GM18508 (cell line): ENCODE data around the gene DENND1A.
"Not testable (repeated sequence)": the region's sequence is repeated elsewhere in the genome, so short reads cannot be mapped to it uniquely, and the experiment has no call there.

Experiments used
- ATAC-seq: cut with Tn5 transposase; IDR thresholded peaks from one replicate; pipeline ENCODE4 v1.9.1; 2021; ENCODE audit warnings: moderate number of reproducible peaks; ENCODE audit not compliant: insufficient read depth, unreplicated experiment

The DENND1A gene, protein sequence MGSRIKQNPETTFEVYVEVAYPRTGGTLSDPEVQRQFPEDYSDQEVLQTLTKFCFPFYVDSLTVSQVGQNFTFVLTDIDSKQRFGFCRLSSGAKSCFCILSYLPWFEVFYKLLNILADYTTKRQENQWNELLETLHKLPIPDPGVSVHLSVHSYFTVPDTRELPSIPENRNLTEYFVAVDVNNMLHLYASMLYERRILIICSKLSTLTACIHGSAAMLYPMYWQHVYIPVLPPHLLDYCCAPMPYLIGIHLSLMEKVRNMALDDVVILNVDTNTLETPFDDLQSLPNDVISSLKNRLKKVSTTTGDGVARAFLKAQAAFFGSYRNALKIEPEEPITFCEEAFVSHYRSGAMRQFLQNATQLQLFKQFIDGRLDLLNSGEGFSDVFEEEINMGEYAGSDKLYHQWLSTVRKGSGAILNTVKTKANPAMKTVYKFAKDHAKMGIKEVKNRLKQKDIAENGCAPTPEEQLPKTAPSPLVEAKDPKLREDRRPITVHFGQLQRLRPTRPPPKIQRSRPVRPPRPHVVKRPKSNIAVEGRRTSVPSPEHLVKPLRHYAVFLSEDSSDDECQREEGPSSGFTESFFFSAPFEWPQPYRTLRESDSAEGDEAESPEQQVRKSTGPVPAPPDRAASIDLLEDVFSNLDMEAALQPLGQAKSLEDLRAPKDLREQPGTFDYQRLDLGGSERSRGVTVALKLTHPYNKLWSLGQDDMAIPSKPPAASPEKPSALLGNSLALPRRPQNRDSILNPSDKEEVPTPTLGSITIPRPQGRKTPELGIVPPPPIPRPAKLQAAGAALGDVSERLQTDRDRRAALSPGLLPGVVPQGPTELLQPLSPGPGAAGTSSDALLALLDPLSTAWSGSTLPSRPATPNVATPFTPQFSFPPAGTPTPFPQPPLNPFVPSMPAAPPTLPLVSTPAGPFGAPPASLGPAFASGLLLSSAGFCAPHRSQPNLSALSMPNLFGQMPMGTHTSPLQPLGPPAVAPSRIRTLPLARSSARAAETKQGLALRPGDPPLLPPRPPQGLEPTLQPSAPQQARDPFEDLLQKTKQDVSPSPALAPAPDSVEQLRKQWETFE

DNA sequence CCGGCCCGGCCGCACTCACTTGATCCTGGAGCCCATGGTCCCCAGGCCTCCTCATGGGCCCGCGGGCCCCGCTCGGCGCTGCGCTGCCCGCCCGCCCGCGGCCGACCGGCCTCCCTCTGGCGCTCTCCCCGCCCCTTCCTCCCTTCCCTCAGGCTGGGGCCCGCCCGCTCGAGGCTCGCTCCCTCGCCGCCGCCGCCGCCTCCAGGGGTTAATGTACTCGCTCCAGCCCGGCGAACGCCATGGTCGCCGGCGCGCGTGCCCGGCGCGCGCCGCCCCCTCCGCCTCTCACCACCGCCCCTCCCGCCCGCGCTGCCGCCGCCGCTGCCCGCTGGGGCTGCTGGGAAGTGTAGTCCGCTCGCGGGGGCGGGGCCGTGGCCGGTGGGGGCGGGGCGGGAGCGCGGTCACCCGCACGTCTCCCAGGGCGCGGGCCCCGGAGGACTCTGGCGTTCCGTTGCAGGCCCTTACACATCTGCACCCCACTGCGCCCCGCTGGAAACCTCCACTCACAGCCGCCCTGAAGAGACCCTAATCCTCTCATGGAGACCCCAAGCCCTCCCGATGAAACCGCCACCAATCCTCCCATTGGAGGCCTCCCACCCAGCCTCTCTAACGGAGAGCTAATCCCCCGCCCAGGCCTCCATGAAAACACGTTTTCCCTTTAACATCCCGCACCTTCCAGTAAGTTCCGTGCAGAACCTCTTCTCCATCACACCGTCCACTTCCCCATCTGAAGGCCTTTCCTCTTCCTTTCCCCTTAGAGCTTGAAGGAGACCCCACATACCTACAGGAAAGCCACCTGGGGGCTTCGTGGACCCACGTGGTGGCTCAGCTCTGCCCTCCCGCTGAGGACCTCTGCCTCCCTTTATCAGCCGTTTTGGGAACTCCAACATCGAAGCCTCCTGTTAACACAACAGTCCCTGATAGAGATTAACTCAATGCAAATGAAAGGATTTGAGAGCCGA lies at the start of gene DENND1A:
Gene DENND1A (minus strand): TSS at position 257 of the 962 bp plus-strand sequence. CDS start 221 bp downstream, at position 36.
- ATAC-seq, result no peak

DNA sequence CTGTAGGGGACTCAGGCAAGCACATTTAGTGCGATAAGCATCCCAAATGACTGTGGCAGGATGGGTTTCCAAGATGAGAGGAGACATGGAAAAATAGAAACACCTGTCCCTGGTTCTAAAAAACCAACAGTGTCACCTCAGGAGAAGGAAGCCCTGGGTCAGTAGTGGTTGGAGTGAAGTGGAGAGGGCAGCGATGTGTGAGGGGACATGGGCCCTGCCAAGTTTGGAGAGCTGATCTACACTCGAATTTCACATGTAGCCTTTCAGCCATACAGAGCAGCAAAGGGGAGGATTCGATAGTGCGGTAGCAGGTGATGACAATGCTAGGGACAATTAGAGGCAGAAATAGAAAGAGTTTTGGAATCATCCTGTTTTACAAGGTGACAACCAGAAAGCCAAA lies 49.1 kb upstream of the DENND1A start:
- no peak for ATAC-seq

DNA sequence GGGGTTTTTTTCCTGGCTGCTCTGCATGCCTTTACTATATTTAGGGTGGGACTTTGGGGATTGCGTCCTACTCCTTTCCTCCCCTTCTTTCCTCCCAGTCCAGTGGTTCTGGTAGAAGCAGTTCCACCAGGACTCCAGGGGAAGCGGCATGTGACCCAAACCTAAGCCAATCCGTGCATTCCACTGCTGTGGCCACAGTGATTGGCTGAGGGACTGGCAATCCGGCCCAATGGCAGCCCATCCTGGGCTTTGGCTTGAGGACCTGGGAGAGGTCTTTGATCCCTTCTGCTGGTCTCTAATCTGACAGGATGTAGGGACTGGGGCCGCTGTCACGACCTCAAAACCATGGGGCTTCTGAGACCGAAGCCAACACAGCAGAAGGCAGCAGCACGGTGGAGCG lies 46.7 kb upstream of the DENND1A start:
- not testable (repeated sequence) for ATAC-seq

DNA sequence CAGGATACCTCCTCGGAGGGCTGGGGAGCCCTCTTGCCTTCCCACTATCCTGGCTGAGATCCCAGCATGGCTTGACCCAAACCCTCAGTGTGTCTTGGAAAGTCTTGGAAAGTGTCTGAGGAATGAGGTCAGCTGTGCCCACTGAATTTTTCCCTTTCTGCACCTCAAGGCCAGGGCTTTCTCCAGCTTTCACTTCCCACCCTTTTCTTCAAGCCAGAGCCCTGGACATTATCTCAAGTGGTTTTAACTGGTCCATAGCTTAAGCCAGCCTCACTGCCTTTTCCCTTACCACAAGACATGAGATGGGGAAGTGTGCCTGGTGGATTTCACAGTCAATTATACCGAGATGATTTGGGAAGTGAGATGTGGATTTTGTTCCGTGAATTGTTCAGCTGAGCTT lies 45.9 kb upstream of the DENND1A start:
- ATAC-seq, result no peak

DNA sequence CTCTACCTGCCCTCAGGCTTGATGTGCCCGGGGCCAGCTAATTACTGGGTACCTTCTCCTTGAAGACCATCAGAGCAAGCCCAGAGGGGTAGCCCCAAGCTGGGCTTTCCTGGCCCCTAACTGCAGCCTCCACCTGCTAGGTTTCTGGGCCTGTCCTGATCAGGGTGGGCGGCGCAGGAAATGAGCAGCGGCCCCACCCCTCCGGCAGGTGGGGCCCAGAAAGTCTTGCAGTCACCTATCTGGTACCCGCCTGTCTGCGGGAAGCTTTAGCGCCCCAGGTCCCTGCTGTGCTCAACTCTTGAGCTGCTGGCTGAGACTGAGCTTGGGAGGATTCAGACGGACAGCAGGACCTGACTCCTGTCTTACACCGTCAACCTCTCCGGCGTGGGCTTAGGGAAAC lies 44.5 kb upstream of the DENND1A start:
- ATAC-seq, result no peak

DNA sequence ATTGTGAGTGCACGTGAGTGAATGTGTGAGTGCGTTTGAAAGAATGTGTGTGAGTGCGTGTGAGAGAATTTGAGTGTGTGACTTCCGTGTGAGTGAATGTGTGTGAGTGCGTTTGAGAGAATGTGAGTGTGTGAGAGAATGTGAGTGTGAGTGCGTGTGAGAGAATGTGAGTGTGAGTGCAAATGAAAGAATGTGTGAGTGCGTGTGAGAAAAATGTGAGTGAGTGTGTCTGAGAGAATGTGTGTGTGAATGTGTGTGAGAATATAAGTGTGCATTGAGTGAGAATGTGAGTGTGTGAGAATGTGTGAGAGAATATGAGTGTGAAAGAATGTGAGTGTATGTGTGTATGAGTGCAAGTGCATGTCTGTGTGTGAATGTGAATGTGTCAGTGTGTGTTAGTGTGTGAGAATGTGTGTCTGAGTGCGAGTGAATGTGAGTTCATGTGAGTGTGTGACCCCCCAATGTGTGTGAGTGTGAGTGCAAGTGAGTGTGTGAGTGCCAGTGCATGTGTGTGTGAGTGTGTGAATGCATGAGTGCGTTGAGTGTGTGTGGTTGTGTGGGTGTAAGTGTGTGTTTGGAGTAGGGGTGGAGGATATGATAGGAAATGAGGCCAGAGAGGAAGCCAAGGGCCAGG lies 43.8 kb upstream of the DENND1A start:
- ATAC-seq, result no peak

DNA sequence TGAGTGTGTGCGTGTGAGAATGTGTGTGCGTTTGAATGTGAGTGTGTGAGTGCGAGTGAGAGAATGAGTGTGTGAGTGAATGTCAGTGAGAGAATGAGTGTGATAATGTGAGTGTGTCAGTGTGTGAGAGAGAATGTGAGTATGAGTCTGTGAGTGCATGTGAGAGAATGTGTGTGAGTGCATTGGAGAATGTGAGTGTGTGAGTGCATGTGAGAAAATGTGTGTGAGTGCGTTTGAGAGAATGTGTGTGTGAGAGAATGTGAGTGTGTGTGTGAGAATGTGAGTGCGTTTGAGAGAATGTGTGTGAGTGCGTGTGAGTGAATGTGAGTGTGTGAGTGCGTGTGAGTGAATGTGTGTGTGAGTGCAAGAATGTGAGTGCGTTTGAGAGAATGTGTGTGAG lies 42.7 kb upstream of the DENND1A start:
- ATAC-seq, result no peak

DNA sequence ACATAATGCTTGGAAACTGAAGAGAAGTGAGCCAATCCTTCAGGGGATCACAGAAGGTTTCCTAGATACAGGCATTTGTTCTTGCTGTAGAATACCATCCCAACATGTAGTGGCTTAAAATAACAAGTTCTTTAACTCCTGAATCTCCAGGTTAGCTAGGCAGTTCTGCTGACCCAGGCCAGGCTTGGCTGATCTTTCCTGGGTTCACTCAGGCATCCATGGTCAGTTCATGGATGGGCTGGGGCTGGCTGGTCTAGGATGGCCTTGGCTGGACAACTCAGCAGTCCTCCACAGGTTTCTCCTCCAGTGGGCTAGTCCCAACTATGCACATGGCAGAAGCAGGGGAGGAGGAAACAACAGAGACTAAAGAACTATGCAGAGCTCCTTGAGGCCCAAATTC lies 37.4 kb upstream of the DENND1A start:
- no peak for ATAC-seq

DNA sequence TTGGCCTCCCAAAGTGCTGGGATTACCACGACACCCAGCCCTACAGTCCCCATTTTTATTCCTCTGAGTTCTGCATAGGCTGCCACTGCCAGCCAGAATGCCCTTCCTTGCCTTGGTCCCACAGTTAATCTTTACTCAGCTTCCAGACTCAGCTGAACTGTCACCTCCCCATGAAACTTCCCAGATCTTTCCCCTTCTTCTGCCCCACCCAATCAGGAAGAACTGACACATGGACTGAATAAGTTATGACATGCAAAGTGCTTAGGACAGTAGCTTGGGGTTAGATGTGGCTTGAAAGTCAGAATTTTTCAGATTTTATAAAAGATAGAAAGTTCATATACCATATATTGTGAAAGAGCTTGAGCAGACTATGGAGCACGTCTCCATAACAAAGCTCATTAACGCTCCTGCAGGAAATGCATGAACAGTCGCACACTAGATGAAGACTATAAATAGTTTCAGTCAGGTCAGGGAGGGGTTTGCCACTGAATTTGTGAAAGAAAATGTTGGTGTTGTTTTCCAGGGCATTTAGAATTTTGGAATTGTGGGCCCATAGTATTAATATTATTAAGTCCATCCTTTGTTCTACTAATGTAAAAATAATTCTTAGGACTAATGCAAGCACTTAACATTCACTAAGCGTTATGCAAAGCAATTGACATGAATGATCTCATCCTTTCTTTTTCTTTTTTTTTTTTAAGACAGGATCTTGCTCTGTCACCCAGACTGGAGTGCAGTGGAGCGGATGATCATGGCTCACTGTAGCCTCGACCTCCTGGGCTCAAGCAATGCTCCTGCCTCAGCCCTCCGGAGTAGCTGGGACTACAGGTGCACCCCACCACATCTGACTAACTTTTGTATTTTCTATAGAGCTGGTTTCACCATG lies 36.1 kb upstream of the DENND1A start:
- ATAC-seq, result no peak

DNA sequence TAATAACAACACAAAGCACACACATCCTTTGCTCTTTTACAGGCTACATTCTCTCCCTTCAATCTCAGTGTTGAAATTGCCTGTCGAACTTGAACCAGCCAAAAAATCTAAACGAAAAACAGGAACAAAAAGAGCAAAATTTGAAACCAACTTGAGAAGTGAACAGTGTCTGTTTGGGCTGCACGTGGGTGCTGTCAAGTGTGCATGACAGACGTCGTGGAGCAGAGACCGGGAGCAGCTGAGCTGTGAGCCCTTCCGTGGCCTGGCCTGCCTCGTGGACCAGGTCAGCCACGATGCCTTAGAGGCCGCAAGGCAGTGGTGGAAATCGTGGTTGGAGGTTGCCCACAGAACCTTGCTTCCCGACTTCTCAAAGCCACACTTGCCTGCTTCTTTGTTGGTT lies 34.8 kb upstream of the DENND1A start:
- ATAC-seq, result no peak

DNA sequence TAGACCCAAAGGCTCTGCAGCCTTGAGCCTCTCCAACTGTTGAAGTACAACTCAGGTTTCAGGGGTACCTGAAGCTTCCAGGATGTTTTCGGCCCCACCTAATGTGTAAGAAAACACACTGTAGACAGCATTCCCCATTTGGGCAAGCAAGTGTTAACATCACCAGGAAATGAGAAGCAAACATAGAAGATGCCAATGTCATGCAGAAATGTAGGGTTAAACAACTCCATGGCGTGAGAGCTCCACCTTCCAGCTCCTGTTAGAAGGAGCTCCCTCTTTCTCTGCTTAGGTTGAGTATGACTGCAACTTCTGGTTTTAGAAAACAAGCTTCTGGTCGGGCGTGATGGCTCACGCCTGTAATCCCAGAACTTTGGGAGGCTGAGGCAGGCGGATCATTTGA lies 31.0 kb upstream of the DENND1A start:
- no peak for ATAC-seq

DNA sequence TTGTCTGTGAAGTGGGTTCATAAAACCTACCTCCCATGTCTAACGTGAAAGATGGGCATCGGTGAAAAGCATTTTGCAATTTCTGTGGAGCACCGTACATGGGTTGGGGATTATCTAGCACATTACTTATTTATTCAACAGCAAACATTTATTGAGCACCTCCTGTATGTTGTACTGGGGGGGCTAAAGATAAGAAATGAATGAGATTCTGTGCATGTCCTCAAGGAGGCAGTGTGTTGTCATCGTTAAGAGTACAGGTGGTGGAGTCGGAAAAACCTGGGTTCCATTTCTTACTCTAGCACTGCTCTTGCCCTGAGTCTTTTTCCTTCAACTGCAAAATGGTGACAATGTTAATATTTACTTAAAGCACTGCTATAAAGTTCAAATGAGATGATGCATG lies 30.4 kb upstream of the DENND1A start:
- ATAC-seq, result no peak

DNA sequence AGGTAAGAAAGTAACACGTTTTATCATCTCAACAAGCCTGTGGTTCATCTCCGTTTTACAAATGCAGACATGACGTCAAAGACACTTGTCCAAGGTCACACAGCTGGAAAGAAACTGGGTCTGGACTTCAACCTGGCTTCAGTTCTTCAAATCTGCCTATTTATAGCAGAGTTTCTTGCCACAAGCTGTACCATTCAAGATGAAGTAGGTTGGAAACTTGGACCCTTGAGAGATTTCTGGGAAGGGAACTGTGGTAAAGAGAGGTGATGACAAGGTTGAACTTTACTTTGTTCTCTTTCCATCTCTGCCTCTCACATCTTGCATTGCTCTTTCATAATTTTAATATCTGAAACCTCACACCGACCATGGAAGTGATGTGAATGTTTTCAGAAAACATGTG lies 29.9 kb upstream of the DENND1A start:
- ATAC-seq, result no peak

DNA sequence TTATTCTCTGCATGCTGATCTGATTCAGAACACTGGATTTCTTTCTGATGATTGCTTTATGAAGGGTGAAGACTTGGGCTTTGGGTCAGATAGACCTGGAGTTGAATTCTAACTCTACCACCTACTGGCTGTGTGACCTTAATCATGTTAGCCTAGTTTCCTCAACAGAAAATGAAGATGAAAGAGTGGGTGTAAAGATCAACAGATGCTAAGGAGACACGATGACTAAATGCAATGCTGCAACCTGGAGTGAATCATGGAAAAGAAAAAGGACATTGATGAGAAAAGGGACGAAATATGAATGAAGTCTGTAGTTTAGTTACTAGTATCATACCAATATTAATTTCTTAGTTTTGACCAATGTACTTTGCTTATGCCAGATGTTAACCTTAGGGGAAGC lies 27.8 kb upstream of the DENND1A start:
- no peak for ATAC-seq

DNA sequence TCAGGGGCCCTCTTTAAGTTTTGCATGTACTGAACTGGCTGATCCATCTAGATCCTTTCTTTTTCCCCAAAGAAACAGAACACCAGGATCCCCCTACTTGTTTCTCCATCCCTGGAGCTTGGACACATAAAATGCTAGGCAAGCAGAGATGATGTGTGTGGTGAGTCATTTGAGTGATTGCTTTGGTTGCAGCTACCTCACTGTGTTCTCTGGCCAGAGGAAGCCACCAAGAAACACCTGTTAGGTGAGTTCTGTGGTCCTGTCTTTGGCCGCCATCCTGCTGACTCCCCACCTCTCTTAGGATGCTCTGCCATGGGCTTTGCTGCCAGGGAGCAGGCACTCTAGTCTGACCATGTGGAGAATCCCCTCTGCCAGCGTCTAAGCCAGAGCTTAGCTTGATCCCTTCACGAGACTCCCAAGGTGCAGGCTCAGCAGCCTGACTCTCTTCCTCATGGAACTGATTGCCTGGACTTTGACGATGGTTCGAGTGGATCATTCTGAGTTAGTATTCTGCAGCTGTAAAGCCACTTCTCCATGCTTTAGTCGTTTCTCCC lies 27.3 kb upstream of the DENND1A start:
- no peak for ATAC-seq

DNA sequence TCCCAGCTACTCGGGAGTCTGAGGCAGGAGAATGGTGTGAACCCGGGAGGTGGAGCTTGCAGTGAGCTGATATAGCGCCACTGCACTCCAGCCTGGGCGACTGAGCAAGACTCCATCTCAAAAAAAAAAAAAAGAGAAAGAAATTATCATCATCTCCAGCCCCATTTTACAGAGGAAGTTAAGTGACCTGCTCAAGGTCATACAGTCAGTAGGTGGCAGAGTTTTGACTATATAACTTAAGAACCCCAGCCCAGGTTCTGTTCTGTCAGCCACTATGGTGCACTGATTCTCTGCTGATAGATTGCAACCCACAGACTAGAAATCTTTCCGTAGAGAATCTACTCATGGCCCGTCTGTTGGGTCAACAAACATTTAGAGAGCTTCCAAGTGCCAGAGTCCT lies 25.7 kb upstream of the DENND1A start:
- no peak for ATAC-seq

DNA sequence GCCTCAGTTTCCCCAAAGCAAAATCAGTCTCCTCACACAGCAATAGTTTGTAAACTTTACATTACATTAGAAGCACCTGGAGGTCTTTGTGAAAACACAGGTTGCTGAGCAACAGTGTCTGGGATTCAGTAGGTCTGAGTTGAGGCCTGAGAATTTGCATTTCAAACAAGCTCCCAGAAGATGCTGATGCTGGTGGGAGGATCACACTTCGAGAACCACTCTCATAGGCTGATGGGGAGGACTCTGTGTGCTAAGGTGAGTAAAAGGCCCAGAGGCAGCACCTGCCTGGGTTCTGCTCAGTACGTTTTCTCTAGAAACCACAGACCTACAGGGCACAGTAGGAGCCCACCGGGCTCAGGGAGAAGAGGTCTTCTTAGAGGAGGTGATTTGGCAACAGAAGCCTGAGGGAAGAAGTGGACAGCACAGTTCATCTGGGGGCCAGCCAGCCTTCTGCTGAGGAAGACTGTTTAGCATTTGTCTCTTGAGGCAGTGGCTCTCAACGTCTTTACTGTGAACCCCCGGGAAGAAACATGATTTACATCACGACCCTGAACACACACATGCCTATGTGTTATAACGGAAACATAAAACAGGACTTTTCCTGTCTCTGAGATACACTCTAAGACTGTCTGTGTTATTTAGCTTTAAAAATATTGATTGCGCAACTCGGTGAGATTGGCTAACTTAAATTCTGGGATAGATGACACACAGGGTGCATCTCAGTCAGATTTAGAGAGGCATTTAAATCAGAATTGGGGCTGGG lies 24.8 kb upstream of the DENND1A start:
- ATAC-seq, result no peak
